MM.1S (cell line): Measurements from ENCODE around the gene NSUN5.
"Not testable (repeated sequence)": the region's sequence is repeated elsewhere in the genome, so short reads cannot be mapped to it uniquely, and the experiment has no call there.

Experiments
- DNase-seq: peaks from one replicate; pipeline ENCODE4 v3.0.0-alpha.2; 2015
- H2AFZ ChIP-seq: fragments of 300-600 bp; sonication (generic); 2 replicates; pipeline ENCODE4 v1.6.0; 2016; ENCODE audit warnings: antibody characterized with exemption, low read length
- H3F3A ChIP-seq: fragments of 300-600 bp; sonication (generic); 2 replicates; pipeline ENCODE4 v1.6.1; 2016; ENCODE audit warnings: mild to moderate bottlenecking, antibody characterized with exemption, low read length, moderate library complexity, mixed read lengths; ENCODE audit not compliant: insufficient read depth
- H3K27ac ChIP-seq: fragments of 300-600 bp; sonication (generic); 2 replicates; pipeline ENCODE4 v1.5.1; 2016; ENCODE audit warnings: mild to moderate bottlenecking, low read length
- H3K27me3 ChIP-seq: fragments of 300-600 bp; sonication (generic); replicated peaks from 2 replicates; pipeline ENCODE4 v1.6.0; 2016; ENCODE audit warnings: low read length; ENCODE audit not compliant: insufficient read depth
- H3K36me3 ChIP-seq: fragments of 300-600 bp; sonication (generic); replicated peaks from 2 replicates; pipeline ENCODE4 v1.6.1; 2016; ENCODE audit warnings: mild to moderate bottlenecking, low read length, mixed read lengths; ENCODE audit not compliant: insufficient read depth
- H3K4me1 ChIP-seq: fragments of 300-600 bp; sonication (generic); 2 replicates; pipeline ENCODE4 v1.6.1; 2016; ENCODE audit warnings: low read length, mixed read lengths
- H3K4me2 ChIP-seq: fragments of 300-600 bp; sonication (generic); 2 replicates; pipeline ENCODE4 v1.6.0; 2016; ENCODE audit warnings: low read depth, low read length
- H3K4me3 ChIP-seq: fragments of 300-600 bp; sonication (generic); 2 replicates; pipeline ENCODE4 v1.5.1; 2016; ENCODE audit warnings: low read length, mixed read lengths
- H3K79me2 ChIP-seq: fragments of 300-600 bp; sonication (generic); 2 replicates; pipeline ENCODE4 v1.6.1; 2016; ENCODE audit warnings: mixed run types, low read length, mixed read lengths
- H3K9ac ChIP-seq: fragments of 300-600 bp; sonication (generic); 2 replicates; pipeline ENCODE4 v1.6.1; 2016; ENCODE audit warnings: low read length, mixed read lengths
- H3K9me2 ChIP-seq: fragments of 300-600 bp; sonication (generic); replicated peaks from 2 replicates; pipeline ENCODE4 v1.6.1; 2016; ENCODE audit warnings: mild to moderate bottlenecking, low read length, mixed read lengths; ENCODE audit not compliant: insufficient read depth
- H3K9me3 ChIP-seq: fragments of 300-600 bp; sonication (generic); replicated peaks from 2 replicates; pipeline ENCODE4 v1.6.1; 2016; ENCODE audit warnings: mild to moderate bottlenecking, low read length, mixed read lengths; ENCODE audit not compliant: insufficient read depth
- H4K20me1 ChIP-seq: fragments of 300-600 bp; sonication (generic); 2 replicates; pipeline ENCODE4 v1.6.1; 2016; ENCODE audit warnings: mild to moderate bottlenecking, low read length, moderate library complexity, mixed read lengths; ENCODE audit not compliant: insufficient read depth
- CTCF ChIP-seq: fragments of 300-600 bp; sonication (generic); IDR thresholded peaks from 2 replicates; pipeline ENCODE4 v1.5.1; 2016; ENCODE audit warnings: antibody characterized with exemption, low read length, mixed read lengths
- EZH2 ChIP-seq: fragments of 300-600 bp; sonication (generic); optimal IDR thresholded peaks from 2 replicates; pipeline ENCODE3; 2017; ENCODE audit warnings: low read depth, mild to moderate bottlenecking, antibody characterized with exemption, low read length, mixed read lengths
- EZH2phosphoT487 ChIP-seq: fragments of 300-600 bp; sonication (generic); IDR thresholded peaks from 2 replicates; pipeline ENCODE4 v1.6.1; 2018; ENCODE audit warnings: antibody characterized with exemption, low read length

The NSUN5 gene

GRCh38 chr7:73329861-73330581 lies 21.4 kb upstream of the NSUN5 start:
- peaks cover 16% of the 10 kb centered on the region for H3K4me1 ChIP-seq
- H3K27ac ChIP-seq, result peak overlapping the region; percentile 7; the same call in 1 of the 2 replicates
- H3K27me3 ChIP-seq, result no peaks in the 10 kb centered on the region
- H3K4me2 ChIP-seq, result peak overlapping the region; percentile 36; the same call in 1 of the 2 replicates
- H3K79me2 ChIP-seq, result no peaks in the 10 kb centered on the region
- DNase-seq, result peak; percentile 63
- H3K9ac ChIP-seq, result no peak overlapping the region; the same call in 1 of the 2 replicates
- H3F3A ChIP-seq, result no peaks in the 10 kb centered on the region
- H4K20me1 ChIP-seq, result no peaks in the 10 kb centered on the region
- H2AFZ ChIP-seq, result peak overlapping the region; percentile 65
- TF ChIP-seq CTCF (no peak), EZH2 (no peak), EZH2phosphoT487 (no peak)
- H3K36me3 ChIP-seq, result no peaks in the 10 kb centered on the region
- H3K9me2 ChIP-seq, result no peaks in the 10 kb centered on the region
- H3K4me3 ChIP-seq, result no peak overlapping the region
- no peaks in the 10 kb centered on the region for H3K9me3 ChIP-seq

GRCh38 chr7:73328696-73329095 lies 20.1 kb upstream of the NSUN5 start:
- TF ChIP-seq CTCF, result no peak
- no peak for TF ChIP-seq EZH2
- TF ChIP-seq EZH2phosphoT487, result no peak
- Histone ChIP-seq H3K36me3 (no peaks in the 10 kb centered on the region), H3K9me2 (no peaks in the 10 kb centered on the region), H3F3A (no peaks in the 10 kb centered on the region), H3K79me2 (no peaks in the 10 kb centered on the region), H3K4me3 (no peak overlapping the region), H2AFZ (no peak overlapping the region), H3K4me2 (no peak overlapping the region), H3K4me1 (peaks cover 16% of the 10 kb centered on the region), H3K27ac (no peak overlapping the region), H4K20me1 (no peaks in the 10 kb centered on the region), H3K27me3 (no peaks in the 10 kb centered on the region), H3K9ac (no peak overlapping the region), H3K9me3 (no peaks in the 10 kb centered on the region)
- no peak for DNase-seq

GRCh38 chr7:73327922-73328321 lies 19.3 kb upstream of the NSUN5 start, which contains the start of the genes FKBP6 and TRIM50:
FKBP6 (plus strand) TSS chr7:73328161; CDS start chr7:73328429, 268 bp downstream.
TRIM50 (minus strand) TSS chr7:73328082; CDS start chr7:73324787, 3,295 bp downstream.
- H3K27me3 ChIP-seq, H3K9me2 ChIP-seq, H2AFZ ChIP-seq, H3F3A ChIP-seq, DNase-seq, H3K79me2 ChIP-seq, H3K4me3 ChIP-seq, H3K27ac ChIP-seq, H3K4me2 ChIP-seq, H3K36me3 ChIP-seq, H3K9me3 ChIP-seq, H4K20me1 ChIP-seq, H3K9ac ChIP-seq: not testable (repeated sequence)
- peaks cover 16% of the 10 kb centered on the region for H3K4me1 ChIP-seq

- not testable (repeated sequence) for H3K9me3 ChIP-seq, H3K9ac ChIP-seq, H3K4me3 ChIP-seq, H3K4me2 ChIP-seq, H3K27me3 ChIP-seq, H2AFZ ChIP-seq, H4K20me1 ChIP-seq, H3K36me3 ChIP-seq, H3K27ac ChIP-seq, DNase-seq, H3K79me2 ChIP-seq, H3K9me2 ChIP-seq, H3F3A ChIP-seq
- peaks cover 16% of the 10 kb centered on the region for H3K4me1 ChIP-seq
These were observed 18.8 kb upstream of the NSUN5 start for GRCh38 chr7:73327449-73327848.

GRCh38 chr7:73325424-73325823 lies 16.8 kb upstream of the NSUN5 start:
- DNase-seq, H3K27me3 ChIP-seq, H3K9me3 ChIP-seq, H3K27ac ChIP-seq, H3K79me2 ChIP-seq, H3K4me2 ChIP-seq, H3F3A ChIP-seq, H3K9me2 ChIP-seq, H3K4me3 ChIP-seq, H4K20me1 ChIP-seq, H2AFZ ChIP-seq, H3K9ac ChIP-seq, H3K36me3 ChIP-seq, H3K4me1 ChIP-seq: not testable (repeated sequence)
